DOHH2 (cell line): ENCODE measurements around the gene PVALEF.

Experiments used
- H3F3A ChIP-seq: fragments of 200-600 bp; sonication (generic), shearing (Covaris generic); 2 replicates; pipeline ENCODE4 v1.6.0; 2016; ENCODE audit warnings: antibody characterized with exemption, mild to moderate bottlenecking; ENCODE audit not compliant: control insufficient read depth, insufficient read depth
- H3K27ac ChIP-seq: fragments of 200-600 bp; sonication (generic); 2 replicates; pipeline ENCODE4 v1.5.1; 2014; ENCODE audit warnings: low read depth, mild to moderate bottlenecking, low read length, moderate library complexity
- H3K27me3 ChIP-seq: fragments of 200-600 bp; sonication (generic); 2 replicates; pipeline ENCODE4 v1.6.1; 2014; ENCODE audit warnings: mild to moderate bottlenecking, low read length, mixed read lengths; ENCODE audit not compliant: control insufficient read depth
- H3K36me3 ChIP-seq: fragments of 200-600 bp; sonication (generic); 2 replicates; pipeline ENCODE4 v1.6.1; 2014; ENCODE audit warnings: mild to moderate bottlenecking, low read length, moderate library complexity, mixed read lengths; ENCODE audit not compliant: control insufficient read depth
- H3K4me1 ChIP-seq: fragments of 200-600 bp; sonication (generic); 2 replicates; pipeline ENCODE4 v1.6.1; 2014; ENCODE audit warnings: mild to moderate bottlenecking, low read length, mixed read lengths; ENCODE audit not compliant: control insufficient read depth
- H3K4me2 ChIP-seq: fragments of 200-600 bp; sonication (generic); 2 replicates; pipeline ENCODE4 v1.6.0; 2014; ENCODE audit warnings: mild to moderate bottlenecking, low read length, moderate library complexity
- H3K4me3 ChIP-seq: fragments of 200-600 bp; sonication (generic); 2 replicates; pipeline ENCODE4 v1.5.1; 2014; ENCODE audit warnings: mild to moderate bottlenecking, low read length, mixed read lengths
- H3K79me2 ChIP-seq: fragments of 200-600 bp; sonication (generic); 2 replicates; pipeline ENCODE4 v1.6.1; 2014; ENCODE audit warnings: mild to moderate bottlenecking, low read length, mixed read lengths; ENCODE audit not compliant: control insufficient read depth
- H3K9me2 ChIP-seq: fragments of 200-600 bp; sonication (generic); replicated peaks from 2 replicates; pipeline ENCODE4 v1.6.1; 2014; ENCODE audit warnings: mild to moderate bottlenecking, low read length, mixed read lengths; ENCODE audit not compliant: control insufficient read depth
- H3K9me3 ChIP-seq: fragments of 200-600 bp; sonication (generic); 2 replicates; pipeline ENCODE4 v1.6.1; 2014; ENCODE audit warnings: antibody characterized with exemption, low read length, mixed read lengths; ENCODE audit not compliant: control insufficient read depth, insufficient read depth
- H4K20me1 ChIP-seq: fragments of 200-600 bp; sonication (generic); 2 replicates; pipeline ENCODE4 v1.6.0; 2014; ENCODE audit warnings: low read depth, mild to moderate bottlenecking, antibody characterized with exemption, low read length, moderate library complexity; ENCODE audit not compliant: control insufficient read depth, insufficient read depth
- CTCF ChIP-seq: fragments of 200-600 bp; sonication (generic); IDR thresholded peaks from one replicate; pipeline ENCODE4 v1.5.1; 2014; ENCODE audit warnings: antibody characterized with exemption, mild to moderate bottlenecking, low read depth, low read length; ENCODE audit not compliant: poor library complexity, severe bottlenecking
- EZH2phosphoT487 ChIP-seq: fragments of 200-600 bp; sonication (generic); IDR thresholded peaks from 2 replicates; pipeline ENCODE4 v1.6.1; 2017; ENCODE audit warnings: borderline replicate concordance, mild to moderate bottlenecking, antibody characterized with exemption, low read length, moderate library complexity, mixed read lengths

Gene PVALEF

DNA sequence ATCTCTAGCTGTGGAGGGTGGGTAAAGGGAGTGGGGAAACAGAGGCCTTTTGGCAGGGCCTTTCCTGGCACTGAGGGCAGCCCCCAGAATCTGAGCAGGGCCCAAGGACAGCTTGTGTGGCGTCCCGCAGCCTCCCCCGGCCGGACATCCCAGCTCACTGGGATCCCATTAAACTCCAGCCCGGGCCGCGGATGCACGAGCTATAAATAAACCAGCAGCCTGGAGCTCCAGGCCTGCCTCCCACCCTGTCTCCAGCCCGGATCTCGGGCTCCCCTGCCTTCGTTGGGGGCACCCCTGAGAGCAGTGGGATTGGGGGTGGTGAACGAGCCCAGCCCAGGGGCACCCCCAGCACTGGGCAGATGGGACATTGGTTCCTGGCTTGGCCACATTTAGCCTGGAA is 14.6 kb downstream of the PVALEF start:
- Histone ChIP-seq H3K4me3 (no peak overlapping the region), H3K9me3 (peaks cover 5% of the 10 kb centered on the region; the same call in 1 of the 2 replicates), H3K36me3 (no peaks in the 10 kb centered on the region), H3K9me2 (no peaks in the 10 kb centered on the region), H3K4me2 (no peak overlapping the region), H3K27ac (no peak overlapping the region), H3F3A (no peaks in the 10 kb centered on the region), H4K20me1 (no peaks in the 10 kb centered on the region), H3K27me3 (no peaks in the 10 kb centered on the region), H3K4me1 (no peaks in the 10 kb centered on the region), H3K79me2 (no peaks in the 10 kb centered on the region)
- no peak for TF ChIP-seq EZH2phosphoT487

- TF ChIP-seq EZH2phosphoT487 = no peak
- no peak for TF ChIP-seq CTCF
Observed at GRCh38 chr17:81180836-81181810, 15.8 kb downstream of the PVALEF start.

DNA sequence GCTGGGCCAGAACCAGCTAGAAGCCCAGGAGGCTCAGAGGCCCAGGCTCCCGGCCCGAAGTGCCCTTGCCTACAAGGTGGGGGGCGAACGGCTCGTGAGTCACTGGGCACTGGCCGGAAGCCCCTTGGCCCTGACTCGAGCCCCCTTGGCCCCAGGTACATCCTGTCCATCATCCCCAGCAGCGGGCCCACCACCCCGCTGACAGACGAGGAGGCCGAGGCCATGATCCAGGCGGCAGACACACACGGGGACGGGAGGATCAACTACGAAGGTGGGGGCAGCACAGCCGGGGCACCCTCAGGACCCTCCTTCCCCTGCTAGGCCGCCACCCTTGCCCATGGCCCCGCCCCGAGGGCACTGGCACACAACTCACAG is 16.5 kb downstream of the PVALEF start:
- Histone ChIP-seq H3K27ac (no peak overlapping the region), H3K36me3 (no peaks in the 10 kb centered on the region), H3K4me3 (no peak overlapping the region), H3K27me3 (no peaks in the 10 kb centered on the region), H3K4me1 (no peaks in the 10 kb centered on the region), H3K79me2 (no peaks in the 10 kb centered on the region), H3K9me2 (no peaks in the 10 kb centered on the region), H3F3A (no peaks in the 10 kb centered on the region), H3K4me2 (no peak overlapping the region), H4K20me1 (no peaks in the 10 kb centered on the region), H3K9me3 (no peaks in the 10 kb centered on the region)
- no peak for TF ChIP-seq EZH2phosphoT487

More at GRCh38 chr17:81180836-81181810, 15.8 kb downstream of the PVALEF start:
- no peak overlapping the region for H3K4me3 ChIP-seq
- no peaks in the 10 kb centered on the region for H4K20me1 ChIP-seq
- no peak overlapping the region for H3K4me2 ChIP-seq
- H3K9me2 ChIP-seq = no peaks in the 10 kb centered on the region
- H3K79me2 ChIP-seq = no peaks in the 10 kb centered on the region
- no peaks in the 10 kb centered on the region for H3K4me1 ChIP-seq
- H3K27ac ChIP-seq = no peak overlapping the region
- H3K36me3 ChIP-seq = no peaks in the 10 kb centered on the region
- H3K27me3 ChIP-seq = no peaks in the 10 kb centered on the region
- no peaks in the 10 kb centered on the region for H3F3A ChIP-seq
- no peaks in the 10 kb centered on the region for H3K9me3 ChIP-seq

DNA sequence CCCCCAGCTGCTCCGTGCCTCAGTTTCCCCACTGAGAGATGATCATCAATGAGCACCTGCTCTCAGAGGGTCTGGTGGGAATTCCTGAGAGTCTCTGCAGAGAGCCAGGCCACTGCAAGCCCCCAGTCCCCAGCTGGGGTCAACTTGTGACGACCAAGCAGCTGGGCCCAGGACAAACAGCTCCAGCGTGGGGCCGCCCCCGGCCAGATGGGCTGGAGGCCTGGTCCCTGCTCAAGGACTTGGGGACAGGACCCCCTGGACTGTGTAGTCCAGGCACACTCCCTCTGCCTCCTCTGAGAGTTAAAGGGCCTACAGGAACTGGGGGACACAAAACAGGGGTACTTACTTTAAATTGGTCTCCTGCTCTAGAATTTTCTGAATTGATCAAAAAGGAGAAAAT is 17.3 kb downstream of the PVALEF start:
- Histone ChIP-seq H3K4me3 (no peak overlapping the region), H3K4me2 (no peak overlapping the region), H3K9me2 (no peaks in the 10 kb centered on the region), H3K27me3 (no peaks in the 10 kb centered on the region), H3K36me3 (no peaks in the 10 kb centered on the region), H3K4me1 (no peaks in the 10 kb centered on the region), H4K20me1 (no peaks in the 10 kb centered on the region), H3K9me3 (no peaks in the 10 kb centered on the region), H3F3A (no peaks in the 10 kb centered on the region), H3K27ac (no peak overlapping the region), H3K79me2 (no peaks in the 10 kb centered on the region)
- TF ChIP-seq CTCF (no peak), EZH2phosphoT487 (no peak)
